ENCODE results near the gene RIMBP2.

- no peak for TF ChIP-seq POLR2A (IDR thresholded peaks at IDR 0.05)
- TF ChIP-seq, protein P1, sequence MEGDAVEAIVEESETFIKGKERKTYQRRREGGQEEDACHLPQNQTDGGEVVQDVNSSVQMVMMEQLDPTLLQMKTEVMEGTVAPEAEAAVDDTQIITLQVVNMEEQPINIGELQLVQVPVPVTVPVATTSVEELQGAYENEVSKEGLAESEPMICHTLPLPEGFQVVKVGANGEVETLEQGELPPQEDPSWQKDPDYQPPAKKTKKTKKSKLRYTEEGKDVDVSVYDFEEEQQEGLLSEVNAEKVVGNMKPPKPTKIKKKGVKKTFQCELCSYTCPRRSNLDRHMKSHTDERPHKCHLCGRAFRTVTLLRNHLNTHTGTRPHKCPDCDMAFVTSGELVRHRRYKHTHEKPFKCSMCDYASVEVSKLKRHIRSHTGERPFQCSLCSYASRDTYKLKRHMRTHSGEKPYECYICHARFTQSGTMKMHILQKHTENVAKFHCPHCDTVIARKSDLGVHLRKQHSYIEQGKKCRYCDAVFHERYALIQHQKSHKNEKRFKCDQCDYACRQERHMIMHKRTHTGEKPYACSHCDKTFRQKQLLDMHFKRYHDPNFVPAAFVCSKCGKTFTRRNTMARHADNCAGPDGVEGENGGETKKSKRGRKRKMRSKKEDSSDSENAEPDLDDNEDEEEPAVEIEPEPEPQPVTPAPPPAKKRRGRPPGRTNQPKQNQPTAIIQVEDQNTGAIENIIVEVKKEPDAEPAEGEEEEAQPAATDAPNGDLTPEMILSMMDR (IDR thresholded peaks at IDR 0.05), result no peak
- TF ChIP-seq EP300 (IDR thresholded peaks at IDR 0.05), result no peak
Observed at GRCh38 chr12:130477701-130478100, 238.4 kb downstream of the RIMBP2 start.
